LNCaP clone FGC (cell line): ENCODE measurements around the gene NIT2.
"Not testable (repeated sequence)": the region's sequence is repeated elsewhere in the genome, so short reads cannot be mapped to it uniquely, and the experiment has no call there.

Experiments used
- DNase-seq: peaks from one replicate; pipeline ENCODE4 v3.0.0-alpha.2; 2011; ENCODE audit warnings: low read depth
- H3K4me3 ChIP-seq: 2 replicates; pipeline ENCODE4 v1.5.1; 2011; ENCODE audit warnings: mild to moderate bottlenecking, low read depth, low read length, control low read depth
- CTCF ChIP-seq: IDR thresholded peaks from 2 replicates; pipeline ENCODE4 v1.5.1; 2012; ENCODE audit warnings: mild to moderate bottlenecking; ENCODE audit not compliant: control insufficient read depth, insufficient read depth; ENCODE audit errors: extremely low read depth

Gene NIT2

GRCh38 chr3:100335434-100335833 is 877 bp downstream of the NIT2 start:
- peak overlapping the region; percentile 64 for H3K4me3 ChIP-seq
- TF ChIP-seq CTCF, result no peak
- DNase-seq, result no peak

- not testable (repeated sequence) for DNase-seq, H3K4me3 ChIP-seq
Observed at GRCh38 chr3:100336229-100336628, 1.7 kb downstream of the NIT2 start.

GRCh38 chr3:100338911-100339310 is 4.4 kb downstream of the NIT2 start:
- no peak for DNase-seq
- TF ChIP-seq CTCF, result no peak
- no peak overlapping the region for H3K4me3 ChIP-seq

- no peak overlapping the region for H3K4me3 ChIP-seq
- no peak for DNase-seq
- TF ChIP-seq CTCF, result no peak
Observed at GRCh38 chr3:100339786-100340185, 5.2 kb downstream of the NIT2 start.

- no peak for TF ChIP-seq CTCF
- DNase-seq, result no peak
- H3K4me3 ChIP-seq, result no peak overlapping the region
Observed at GRCh38 chr3:100340527-100340926, 6.0 kb downstream of the NIT2 start.

- no peak for TF ChIP-seq CTCF
- DNase-seq, result no peak
- H3K4me3 ChIP-seq, result no peak overlapping the region
Observed at GRCh38 chr3:100348727-100349126, 14.2 kb downstream of the NIT2 start.

GRCh38 chr3:100351770-100352169 is 17.2 kb downstream of the NIT2 start:
- DNase-seq, H3K4me3 ChIP-seq: not testable (repeated sequence)

GRCh38 chr3:100352296-100353231 is 18.0 kb downstream of the NIT2 start:
- H3K4me3 ChIP-seq, result no peak overlapping the region
- TF ChIP-seq CTCF, result no peak
- no peak for DNase-seq
